Retinal pigment epithelial cell (primary cell): ENCODE data around the gene SLC44A1.
A peak's percentile ranks its signal among the peaks of the same experiment; 100 is the strongest.

Experiments used
- DNase-seq: peaks from one replicate; pipeline ENCODE4 v3.0.0-alpha.2; 2010; ENCODE audit warnings: low read depth
- H3K4me3 ChIP-seq: 2 replicates; pipeline ENCODE4 v1.5.1; 2011; ENCODE audit warnings: mild to moderate bottlenecking, low read length, control low read depth, moderate library complexity
- CTCF ChIP-seq: conservative IDR thresholded peaks from 2 replicates; pipeline ENCODE4 v1.5.1; 2011; ENCODE audit warnings: low read depth, low read length, control low read depth, inconsistent platforms

Gene SLC44A1

GRCh38 chr9:105416840-105417239 is 172.4 kb downstream of the SLC44A1 start:
- no peak for DNase-seq
- no peak for TF ChIP-seq CTCF
- H3K4me3 ChIP-seq = no peak overlapping the region

GRCh38 chr9:105418588-105419500 is 174.4 kb downstream of the SLC44A1 start:
- TF ChIP-seq CTCF = no peak
- no peak overlapping the region for H3K4me3 ChIP-seq
- no peak for DNase-seq

- no peak for DNase-seq
- no peak overlapping the region for H3K4me3 ChIP-seq
- TF ChIP-seq CTCF = no peak
These were observed 175.6 kb downstream of the SLC44A1 start for GRCh38 chr9:105419816-105420597.

GRCh38 chr9:105421154-105421553 is 176.7 kb downstream of the SLC44A1 start:
- no peak overlapping the region for H3K4me3 ChIP-seq
- TF ChIP-seq CTCF = no peak
- DNase-seq = peak; percentile 81

- TF ChIP-seq CTCF = no peak
- no peak overlapping the region for H3K4me3 ChIP-seq
- no peak for DNase-seq
These were observed 177.4 kb downstream of the SLC44A1 start for GRCh38 chr9:105421864-105422263.

GRCh38 chr9:105425816-105426433 is 181.5 kb downstream of the SLC44A1 start:
- no peak overlapping the region for H3K4me3 ChIP-seq
- DNase-seq = no peak
- TF ChIP-seq CTCF = peak; percentile 63
